GM19043 (cell line): Measurements from ENCODE around the gene GALNT17.

Experiments used
- ATAC-seq: cut with Tn5 transposase; IDR thresholded peaks from one replicate; pipeline ENCODE4 v1.9.1; 2021; ENCODE audit warnings: low read depth; ENCODE audit not compliant: unreplicated experiment

The GALNT17 gene

GRCh38 chr7:71484380-71484779 is 352.4 kb downstream of the GALNT17 start:
- ATAC-seq: no peak

- no peak for ATAC-seq
Measured at GRCh38 chr7:71485586-71485985, 353.6 kb downstream of the GALNT17 start.

- ATAC-seq: no peak
Measured at GRCh38 chr7:71486414-71486813, 354.5 kb downstream of the GALNT17 start.

GRCh38 chr7:71486856-71487628 is 355.1 kb downstream of the GALNT17 start:
- no peak for ATAC-seq

- no peak for ATAC-seq
Measured at GRCh38 chr7:71488308-71488707, 356.4 kb downstream of the GALNT17 start.

- no peak for ATAC-seq
Measured at GRCh38 chr7:71491336-71491735, 359.4 kb downstream of the GALNT17 start.

GRCh38 chr7:71495828-71496227 is 363.9 kb downstream of the GALNT17 start:
- no peak for ATAC-seq

GRCh38 chr7:71497256-71497946 is 365.5 kb downstream of the GALNT17 start:
- no peak for ATAC-seq

GRCh38 chr7:71498381-71498780 is 366.4 kb downstream of the GALNT17 start:
- no peak for ATAC-seq

GRCh38 chr7:71504697-71505441 is 372.9 kb downstream of the GALNT17 start:
- no peak for ATAC-seq

GRCh38 chr7:71506822-71507221 is 374.9 kb downstream of the GALNT17 start:
- ATAC-seq: no peak

GRCh38 chr7:71507680-71508602 is 376.0 kb downstream of the GALNT17 start:
- no peak for ATAC-seq

- no peak for ATAC-seq
Measured at GRCh38 chr7:71509381-71509780, 377.4 kb downstream of the GALNT17 start.

GRCh38 chr7:71511361-71511807 is 379.4 kb downstream of the GALNT17 start:
- ATAC-seq: no peak

- ATAC-seq: no peak
Measured at GRCh38 chr7:71517940-71518699, 386.2 kb downstream of the GALNT17 start.

GRCh38 chr7:71518880-71519279 is 386.9 kb downstream of the GALNT17 start:
- ATAC-seq: no peak

- no peak for ATAC-seq
Measured at GRCh38 chr7:71521506-71521905, 389.6 kb downstream of the GALNT17 start.

- no peak for ATAC-seq
Measured at GRCh38 chr7:71526106-71526505, 394.2 kb downstream of the GALNT17 start.

- no peak for ATAC-seq
Measured at GRCh38 chr7:71527213-71527612, 395.3 kb downstream of the GALNT17 start.

GRCh38 chr7:71535616-71536015 is 403.7 kb downstream of the GALNT17 start:
- no peak for ATAC-seq
